B cell (primary cell): ENCODE results near the gene HHATL. TPM values are rescaled to one million over a fixed set of nuclear protein-coding genes. Genes with fewer than 3 reads are reported as not detected.

Experiments used
- ATAC-seq: fragments of 200-7000 bp; cut with Tn5 transposase; one replicate; pipeline ENCODE4 v1.10.0; 2021; ENCODE audit warnings: low read depth, mild to moderate bottlenecking, moderate number of reproducible peaks, moderate library complexity
- CTCF ChIA-PET: fragments of 350-600 bp; sonication (Branson Sonifier 250); formaldehyde crosslinking; loops from one replicate; lab custom pipeline; 2021; ENCODE audit warnings: antibody characterized with exemption, inconsistent platforms; lab: Charles Lee
- POLR2A ChIA-PET: fragments of 350-600 bp; sonication (Branson Sonifier 250); formaldehyde crosslinking; loops from one replicate; lab custom pipeline; 2021; ENCODE audit warnings: antibody characterized with exemption; lab: Charles Lee
- DNase-seq: peaks from one replicate; pipeline ENCODE4 v3.0.0; 2013
- H2AFZ ChIP-seq: 2 replicates; pipeline ENCODE4 v1.6.1; 2012; ENCODE audit warnings: mild to moderate bottlenecking, low read depth, low read length; ENCODE audit not compliant: insufficient read depth, poor library complexity, severe bottlenecking
- H3K27ac ChIP-seq, 2 donors: 1 replicate in 1 of 2; 2 replicates in 1 of 2; pipeline ENCODE4 v1.5.1; 2012 to 2013; ENCODE audit warnings: low read length in 2 of 2, mild to moderate bottlenecking in 2 of 2, moderate library complexity in 1 of 2
- H3K27me3 ChIP-seq, 4 experiments: fragments of 200-600 bp in 1 of 4; sonication (generic) in 1 of 4; replicated peaks in 1 of 4; 1 replicate in 2 of 4; 2 replicates in 2 of 4; pipeline versions ENCODE4 v1.6.1 to v1.7.0; 2013 to 2016; ENCODE audit warnings: low read length in 3 of 4, mild to moderate bottlenecking in 2 of 4, mixed read lengths in 1 of 4, moderate library complexity in 1 of 4; ENCODE audit not compliant: insufficient read depth in 4 of 4, control insufficient read depth in 3 of 4; ENCODE audit errors: control extremely low read depth in 1 of 4
- H3K36me3 ChIP-seq, 2 experiments: replicated peaks in 1 of 2; 1 replicate in 1 of 2; 2 replicates in 1 of 2; pipeline versions ENCODE4 v1.6.1 to v1.7.1; 2013; ENCODE audit warnings: low read length in 1 of 2; ENCODE audit not compliant: insufficient read depth in 2 of 2, control insufficient read depth in 1 of 2; ENCODE audit errors: control extremely low read depth in 1 of 2, extremely low read depth in 1 of 2
- H3K4me1 ChIP-seq, 2 donors: fragments of 200-600 bp in 1 of 2; sonication (generic) in 1 of 2; 1 replicate in 1 of 2; 2 replicates in 1 of 2; pipeline versions ENCODE4 v1.5.1 to v1.6.1; 2013 to 2017; ENCODE audit warnings: low read length in 2 of 2; ENCODE audit not compliant: control insufficient read depth in 2 of 2, insufficient read depth in 2 of 2
- H3K4me2 ChIP-seq: replicated peaks from 2 replicates; pipeline ENCODE3; 2012; ENCODE audit warnings: mild to moderate bottlenecking, low read depth, low read length; ENCODE audit not compliant: poor library complexity, severe bottlenecking
- H3K4me3 ChIP-seq, 5 experiments: fragments of 200-600 bp in 1 of 5; sonication (generic) in 1 of 5; 1 replicate in 3 of 5; 2 replicates in 2 of 5; pipeline versions ENCODE4 v1.5.1 to v1.7.0; 2011 to 2016; ENCODE audit warnings: low read length in 4 of 5, mild to moderate bottlenecking in 4 of 5, low read depth in 2 of 5, control low read depth in 1 of 5, moderate library complexity in 1 of 5; ENCODE audit not compliant: insufficient read depth in 1 of 5; ENCODE audit errors: control extremely low read depth in 1 of 5, extremely low read depth in 1 of 5
- H3K79me2 ChIP-seq: fragments of 200-600 bp; sonication (generic); one replicate; pipeline ENCODE4 v1.6.0; 2016; ENCODE audit warnings: low read length; ENCODE audit not compliant: control insufficient read depth, insufficient read depth
- H3K9ac ChIP-seq: fragments of 200-600 bp; sonication (generic); 2 replicates; pipeline ENCODE4 v1.6.1; 2017; ENCODE audit warnings: mild to moderate bottlenecking, low read length, moderate library complexity
- H3K9me3 ChIP-seq, 3 donors: one replicate each; pipeline versions ENCODE4 v1.6.1 to v1.7.1; 2013; ENCODE audit warnings: low read length in 2 of 3; ENCODE audit not compliant: control insufficient read depth in 2 of 3, insufficient read depth in 1 of 3; ENCODE audit errors: control extremely low read depth in 1 of 3
- H4K20me1 ChIP-seq: 2 replicates; pipeline ENCODE4 v1.6.0; 2012; ENCODE audit warnings: mild to moderate bottlenecking, low read length; ENCODE audit not compliant: insufficient read depth, control insufficient read depth, poor library complexity, severe bottlenecking
- H3K27ac Mint-ChIP-seq: one replicate; pipeline ENCODE4 v1.8.0; 2021; ENCODE audit warnings: mixed read lengths
- H3K27me3 Mint-ChIP-seq: one replicate; pipeline ENCODE4 v1.8.0; 2021; ENCODE audit warnings: mixed read lengths
- H3K4me1 Mint-ChIP-seq: one replicate; pipeline ENCODE4 v1.8.0; 2021; ENCODE audit warnings: mixed read lengths
- H3K4me3 Mint-ChIP-seq: one replicate; pipeline ENCODE4 v1.8.0; 2021; ENCODE audit warnings: mixed read lengths
- H3K9me3 Mint-ChIP-seq: one replicate; pipeline ENCODE4 v1.8.0; 2022; ENCODE audit warnings: mixed read lengths; ENCODE audit not compliant: insufficient read depth
- EZH2 ChIP-seq: IDR thresholded peaks from 2 replicates; pipeline ENCODE4 v1.6.1; 2012; ENCODE audit warnings: borderline replicate concordance, low read depth, mild to moderate bottlenecking, moderate library complexity, low read length; ENCODE audit not compliant: insufficient read depth, poor library complexity, severe bottlenecking
- WGBS: methylation state at CpG from one replicate; pipeline ENCODE4 v1.1.5; 2013; ENCODE audit warnings: missing lambda C conversion rate; ENCODE audit not compliant: insufficient coverage; 5-methylcytosine and 5-hydroxymethylcytosine counted together
- intact Hi-C: fragments of 100-400 bp; cut with micrococcal nuclease; formaldehyde crosslinking; loops from one replicate; pipeline ENCODE4 v1.10.0; 2022
- polyA plus RNA-seq: library from polyadenylated mRNA; depleted of rRNA; stranded (reverse); fragments of >200 nt; gene quantifications from 2 replicates; pipeline ENCODE4 v1.2.3, GENCODE V29; 2012
- total RNA-seq, 2 donors: library from RNA; stranded (reverse); fragments of 120-200 nt in 1 of 2; gene quantifications; 1 replicate in 1 of 2; 2 replicates in 1 of 2; pipeline versions ENCODE4 v1.2.3 to v1.2.4, GENCODE V29; 2013 to 2022
- TF ChIP-seq, protein P1 (sequence below): fragments of 200-600 bp; IDR thresholded peaks from one replicate; pipeline ENCODE4 v1.8.0; 2022; ENCODE audit warnings: antibody characterized with exemption, mild to moderate bottlenecking

The HHATL gene
- total and polyA plus RNA-seq, 2 donors (not counting 1 experiment from before 2014, with no cell fraction given), result not detected

DNA sequence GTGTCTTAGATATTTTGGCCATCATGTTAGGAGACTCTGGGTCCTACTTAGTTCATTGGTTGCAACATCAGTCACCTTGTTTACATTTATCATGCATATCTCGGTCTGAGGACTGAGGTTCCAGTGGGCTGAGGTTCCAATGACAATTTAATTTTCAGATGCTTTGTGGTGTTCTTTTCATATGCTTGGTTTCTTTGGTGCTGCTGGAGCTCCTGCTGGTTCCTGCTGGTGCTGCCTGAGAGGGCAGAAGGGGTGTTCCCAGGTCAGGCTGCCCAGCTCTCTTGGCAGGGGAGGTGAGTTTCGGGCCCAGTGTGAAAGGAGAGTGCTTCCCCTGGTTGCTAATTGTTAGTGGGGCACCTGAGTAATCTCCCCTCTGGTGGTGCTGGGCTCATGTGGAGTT is 24.2 kb downstream of the HHATL start:
- H3K4me2 ChIP-seq, result no peak overlapping the region
- no peaks in the 10 kb centered on the region for H3K79me2 ChIP-seq
- peaks cover 3 to 16% (median 4%) of the 10 kb centered on the region in 3 donors for H3K9me3 ChIP-seq
- H3K36me3 ChIP-seq, result no peaks in the 10 kb centered on the region
- DNase-seq (no peak), ATAC-seq (no peak)
- no peak overlapping the region for H2AFZ ChIP-seq
- Mint-ChIP-seq H3K27me3 (peaks cover 37% of the 10 kb centered on the region), H3K4me1 (no peaks in the 10 kb centered on the region), H3K4me3 (no peak overlapping the region), H3K9me3 (peaks cover 6% of the 10 kb centered on the region), H3K27ac (no peak overlapping the region)
- H3K27me3 ChIP-seq, result peaks cover 0 to 7% (median 0%) of the 10 kb centered on the region in 4 experiments
- TF ChIP-seq, protein P1, sequence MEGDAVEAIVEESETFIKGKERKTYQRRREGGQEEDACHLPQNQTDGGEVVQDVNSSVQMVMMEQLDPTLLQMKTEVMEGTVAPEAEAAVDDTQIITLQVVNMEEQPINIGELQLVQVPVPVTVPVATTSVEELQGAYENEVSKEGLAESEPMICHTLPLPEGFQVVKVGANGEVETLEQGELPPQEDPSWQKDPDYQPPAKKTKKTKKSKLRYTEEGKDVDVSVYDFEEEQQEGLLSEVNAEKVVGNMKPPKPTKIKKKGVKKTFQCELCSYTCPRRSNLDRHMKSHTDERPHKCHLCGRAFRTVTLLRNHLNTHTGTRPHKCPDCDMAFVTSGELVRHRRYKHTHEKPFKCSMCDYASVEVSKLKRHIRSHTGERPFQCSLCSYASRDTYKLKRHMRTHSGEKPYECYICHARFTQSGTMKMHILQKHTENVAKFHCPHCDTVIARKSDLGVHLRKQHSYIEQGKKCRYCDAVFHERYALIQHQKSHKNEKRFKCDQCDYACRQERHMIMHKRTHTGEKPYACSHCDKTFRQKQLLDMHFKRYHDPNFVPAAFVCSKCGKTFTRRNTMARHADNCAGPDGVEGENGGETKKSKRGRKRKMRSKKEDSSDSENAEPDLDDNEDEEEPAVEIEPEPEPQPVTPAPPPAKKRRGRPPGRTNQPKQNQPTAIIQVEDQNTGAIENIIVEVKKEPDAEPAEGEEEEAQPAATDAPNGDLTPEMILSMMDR, result no peak
- no peak for TF ChIP-seq EZH2
- intact Hi-C loops, result no loop called here
- H3K4me3 ChIP-seq, result no peak overlapping the region
- H4K20me1 ChIP-seq, result no peaks in the 10 kb centered on the region
- no peak overlapping the region for H3K9ac ChIP-seq
- POLR2A ChIA-PET, result no interaction called here
- H3K4me1 ChIP-seq, result no peaks in the 10 kb centered on the region
- WGBS, result 89% methylated on average over 1 of the region's 2 CpGs
- H3K27ac ChIP-seq, result no peak overlapping the region
- CTCF ChIA-PET, result no interaction called here

DNA sequence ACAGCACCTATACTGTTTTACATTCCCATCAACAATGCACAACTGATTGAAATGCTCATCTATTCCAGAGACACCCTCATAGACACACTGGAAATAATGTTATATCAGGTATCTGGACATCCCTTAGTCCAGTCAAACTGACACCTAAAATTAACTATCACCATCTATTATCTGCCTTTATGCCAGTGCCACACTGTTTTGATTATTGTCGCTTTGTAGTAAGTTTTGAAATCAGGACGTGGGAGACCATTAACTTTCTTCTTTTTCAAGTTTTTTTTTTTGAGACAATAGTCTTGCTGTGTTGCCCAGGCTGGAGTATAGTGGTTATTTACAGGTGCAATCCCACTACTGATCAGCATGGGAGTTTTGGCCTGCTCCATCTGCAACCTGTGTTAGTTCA is 26.7 kb downstream of the HHATL start:
- 60% methylated on average over 1 of the region's 2 CpGs for WGBS
- H2AFZ ChIP-seq, result no peak overlapping the region
- H3K9me3 ChIP-seq, result peaks cover 3 to 20% (median 5%) of the 10 kb centered on the region in 3 donors
- H3K4me1 Mint-ChIP-seq, result no peaks in the 10 kb centered on the region
- H3K9ac ChIP-seq, result no peak overlapping the region
- H3K4me2 ChIP-seq, result no peak overlapping the region
- no peaks in the 10 kb centered on the region for H3K79me2 ChIP-seq
- no peak for ATAC-seq
- peaks cover 6% of the 10 kb centered on the region for H3K9me3 Mint-ChIP-seq
- no peak for TF ChIP-seq EZH2
- TF ChIP-seq, protein P1, result no peak
- ChIA-PET CTCF (no interaction called here), POLR2A (no interaction called here)
- DNase-seq, result no peak
- peaks cover 24% of the 10 kb centered on the region for H3K27me3 Mint-ChIP-seq
- no peak overlapping the region for H3K27ac ChIP-seq
- no peaks in the 10 kb centered on the region for H3K36me3 ChIP-seq
- no peaks in the 10 kb centered on the region for H3K27me3 ChIP-seq
- no peak overlapping the region for H3K4me3 ChIP-seq
- H4K20me1 ChIP-seq, result no peaks in the 10 kb centered on the region
- no peaks in the 10 kb centered on the region for H3K4me1 ChIP-seq
- H3K4me3 Mint-ChIP-seq, result no peak overlapping the region
- intact Hi-C loops, result no loop called here
- no peak overlapping the region for H3K27ac Mint-ChIP-seq
